HG03378 (cell line): ENCODE results near the gene RCAN3.
"Not testable (repeated sequence)": the region's sequence is repeated elsewhere in the genome, so short reads cannot be mapped to it uniquely, and the experiment has no call there.

Experiments
- ATAC-seq: cut with Tn5 transposase; IDR thresholded peaks from one replicate; pipeline ENCODE4 v1.9.1; 2021; ENCODE audit warnings: mild to moderate bottlenecking, moderate library complexity; ENCODE audit not compliant: unreplicated experiment

The RCAN3 gene

DNA sequence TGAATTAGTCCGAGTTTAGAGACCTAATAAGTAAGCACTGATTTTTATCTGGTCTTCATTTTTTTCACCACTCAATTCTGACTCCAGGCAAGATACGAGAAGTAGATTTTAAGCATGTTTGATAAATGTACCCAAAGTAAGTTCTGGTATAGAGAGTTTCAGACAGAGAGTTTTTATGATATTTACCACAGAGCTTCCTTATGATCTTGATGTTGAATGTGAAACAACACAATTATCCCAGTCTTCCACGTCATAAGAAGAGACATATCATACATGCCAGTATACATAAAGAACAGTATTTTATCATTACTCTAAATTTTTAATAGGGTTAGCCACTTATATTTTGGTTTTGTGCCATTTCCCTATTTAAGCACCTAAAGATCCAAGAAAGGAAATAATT is 45.4 kb downstream of the RCAN3 start:
- ATAC-seq = no peak

GRCh38 chr1:24549210-24549609 is 46.6 kb downstream of the RCAN3 start:
- not testable (repeated sequence) for ATAC-seq

DNA sequence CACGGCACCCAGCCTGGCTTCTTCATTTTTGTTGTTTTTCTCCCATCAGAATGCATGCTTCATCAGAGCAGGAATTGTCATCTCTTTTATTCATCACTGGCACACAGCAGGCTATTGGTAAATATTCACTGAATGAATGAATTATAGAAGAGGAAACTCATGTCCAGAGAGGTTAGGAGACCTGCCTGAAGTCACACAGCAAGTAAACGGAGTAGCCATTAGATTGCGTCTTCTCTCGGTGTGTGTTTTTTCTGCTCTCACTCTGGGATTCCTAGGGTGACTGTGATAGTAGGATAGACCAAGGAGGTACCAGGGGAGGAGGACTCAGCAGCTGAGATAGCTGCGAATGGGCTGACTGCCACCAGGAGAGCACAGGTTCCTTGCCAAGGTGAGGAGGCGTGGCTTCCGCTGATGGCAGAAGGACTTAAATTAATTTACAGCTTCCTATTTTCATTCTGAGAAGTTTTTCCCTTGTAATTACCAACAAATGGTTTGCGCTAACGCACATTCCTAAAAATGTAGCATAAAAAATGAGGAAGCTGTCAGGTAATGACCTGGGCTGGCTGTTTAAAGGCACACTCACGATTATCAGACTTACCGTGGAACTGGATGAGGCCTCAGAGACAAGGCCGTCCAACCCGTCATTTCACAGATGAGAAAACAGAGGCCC is 48.8 kb downstream of the RCAN3 start:
- no peak for ATAC-seq

DNA sequence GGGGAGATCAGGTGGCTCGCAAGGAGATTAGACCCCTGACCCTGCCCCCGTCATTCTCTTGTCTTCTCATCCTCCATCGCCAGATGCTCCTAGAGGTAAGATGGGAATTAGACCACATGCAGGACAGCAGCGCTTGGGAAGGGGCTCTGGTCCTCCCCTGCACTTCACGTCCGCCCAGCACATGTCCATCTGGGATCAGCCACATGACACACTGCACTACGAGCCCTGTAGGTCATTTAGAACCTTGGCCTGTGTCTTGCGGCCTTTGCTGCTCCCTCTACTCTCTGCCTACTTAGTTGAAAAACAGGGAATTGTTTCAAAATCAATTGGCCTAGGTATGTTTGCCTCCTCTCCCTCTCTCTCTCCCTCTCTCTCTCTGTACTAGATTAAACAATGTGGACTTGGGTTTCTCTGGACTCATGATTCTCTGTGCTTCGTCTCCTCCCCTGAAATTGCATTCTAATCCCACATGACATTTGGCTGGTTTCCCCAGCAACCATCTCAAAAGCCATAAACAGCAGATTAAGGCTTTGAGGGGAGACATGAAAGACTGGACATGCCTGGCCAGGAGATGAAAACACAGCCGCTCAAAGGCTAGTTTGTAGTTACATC is 49.4 kb downstream of the RCAN3 start:
- no peak for ATAC-seq

- no peak for ATAC-seq
Measured at GRCh38 chr1:24553931-24554330, 51.3 kb downstream of the RCAN3 start.

- no peak for ATAC-seq
Measured at GRCh38 chr1:24554714-24555113, 52.1 kb downstream of the RCAN3 start.

DNA sequence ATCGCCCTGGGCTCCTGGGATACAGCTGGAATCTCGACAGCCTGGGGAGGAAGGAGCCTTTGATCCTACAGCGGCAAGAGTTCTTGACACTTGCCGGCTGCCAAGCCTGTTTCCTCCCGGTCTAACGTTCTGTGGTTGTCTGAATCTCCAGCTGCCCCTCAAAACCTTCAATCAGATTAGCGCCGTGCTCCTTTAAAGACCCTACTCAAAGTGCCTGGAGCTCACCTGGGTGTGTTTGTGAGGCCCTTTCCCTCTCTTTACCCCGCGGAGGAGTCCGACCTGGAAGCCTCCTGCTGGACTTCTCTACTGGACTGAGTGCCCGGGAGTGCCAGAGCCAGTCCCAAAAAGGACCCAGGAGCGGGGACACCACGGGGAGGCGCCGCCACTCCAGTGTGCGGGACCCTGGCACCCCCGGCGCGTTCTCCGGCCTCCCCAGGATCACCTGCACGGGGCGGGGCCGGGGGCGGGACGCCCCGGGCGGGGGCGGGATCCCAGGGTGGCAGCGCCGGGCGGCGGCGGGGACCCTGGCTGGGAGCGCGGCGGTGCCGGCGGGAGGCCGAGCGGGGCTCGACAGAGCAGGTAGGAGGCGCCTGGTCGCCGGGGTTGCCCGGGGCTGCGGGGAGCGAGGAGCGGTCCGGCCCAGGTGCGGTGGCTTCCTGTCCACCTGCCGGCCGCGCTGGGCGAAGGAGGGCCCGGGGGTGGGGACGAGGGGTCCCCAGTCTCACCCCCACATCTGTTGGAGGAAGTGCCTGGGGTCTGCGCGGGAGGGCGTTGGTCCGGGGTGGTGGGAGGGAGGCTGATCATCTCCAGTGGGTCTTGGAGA is 53.2 kb downstream of the RCAN3 start, which contains the start of gene NCMAP:
Gene NCMAP (plus strand): TSS at position 497 of the 823 bp plus-strand sequence. CDS start 39,344 bp downstream, outside the sequence.
- ATAC-seq = no peak

DNA sequence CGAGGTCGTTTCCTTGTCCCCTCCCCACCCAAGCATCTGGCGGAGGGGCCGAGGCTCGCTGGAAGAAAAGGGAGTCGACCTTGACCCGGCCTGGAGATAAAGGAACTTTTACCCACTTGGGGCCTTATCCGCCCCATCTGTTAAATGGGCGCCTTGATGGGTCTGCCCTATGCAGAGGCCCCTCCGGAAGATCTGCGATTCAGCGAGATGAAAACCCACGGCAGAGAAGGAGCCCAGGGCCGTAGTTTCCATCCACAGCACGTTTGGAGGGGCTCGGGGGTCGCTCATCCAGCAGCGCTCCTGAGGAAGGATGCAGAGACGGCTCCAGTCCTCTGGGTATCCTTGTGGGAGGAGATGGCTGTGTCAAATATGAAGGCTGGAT is 53.8 kb downstream of the RCAN3 start:
- ATAC-seq = no peak

DNA sequence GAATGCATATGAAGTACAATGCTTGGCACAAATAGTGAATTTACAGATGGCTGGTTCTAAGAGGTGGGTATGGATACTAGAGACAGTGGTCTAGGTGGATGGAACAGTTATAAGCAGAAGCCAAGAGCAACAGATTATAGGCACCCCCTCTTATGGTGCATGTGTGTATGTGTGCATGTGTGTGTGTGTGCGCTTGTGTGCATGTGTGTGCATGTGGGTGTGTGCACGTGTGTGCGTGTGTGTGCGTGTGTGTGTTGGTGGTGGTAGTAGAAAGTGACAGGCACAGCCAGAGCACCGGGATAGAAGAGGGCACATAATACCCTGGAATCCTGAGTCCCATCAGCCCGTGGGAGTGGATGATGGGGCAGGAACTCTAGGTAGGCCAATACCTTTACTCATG is 54.6 kb downstream of the RCAN3 start:
- no peak for ATAC-seq

DNA sequence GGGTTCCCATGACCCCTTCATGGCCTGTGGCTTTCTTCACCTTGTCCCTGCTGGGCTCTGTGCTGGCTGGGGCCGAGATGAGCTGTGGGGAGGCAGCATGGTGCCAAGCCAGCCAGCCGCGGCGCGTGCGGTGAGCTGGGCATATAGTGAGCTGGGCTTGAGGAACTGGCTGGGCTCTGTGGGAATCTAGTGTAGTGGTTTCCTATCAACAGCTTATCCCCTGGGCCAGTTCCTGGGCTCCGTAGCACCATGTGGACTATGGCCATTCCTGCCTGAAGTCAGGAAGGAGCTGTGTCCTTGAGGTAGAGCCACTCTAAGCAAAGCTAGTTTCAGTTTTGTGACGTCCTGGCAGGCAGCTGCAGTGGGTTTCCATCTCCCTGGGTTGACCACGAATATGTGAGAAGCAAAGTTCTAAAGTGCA is 55.1 kb downstream of the RCAN3 start:
- no peak for ATAC-seq

GRCh38 chr1:24558455-24558854 is 55.8 kb downstream of the RCAN3 start:
- ATAC-seq = no peak

DNA sequence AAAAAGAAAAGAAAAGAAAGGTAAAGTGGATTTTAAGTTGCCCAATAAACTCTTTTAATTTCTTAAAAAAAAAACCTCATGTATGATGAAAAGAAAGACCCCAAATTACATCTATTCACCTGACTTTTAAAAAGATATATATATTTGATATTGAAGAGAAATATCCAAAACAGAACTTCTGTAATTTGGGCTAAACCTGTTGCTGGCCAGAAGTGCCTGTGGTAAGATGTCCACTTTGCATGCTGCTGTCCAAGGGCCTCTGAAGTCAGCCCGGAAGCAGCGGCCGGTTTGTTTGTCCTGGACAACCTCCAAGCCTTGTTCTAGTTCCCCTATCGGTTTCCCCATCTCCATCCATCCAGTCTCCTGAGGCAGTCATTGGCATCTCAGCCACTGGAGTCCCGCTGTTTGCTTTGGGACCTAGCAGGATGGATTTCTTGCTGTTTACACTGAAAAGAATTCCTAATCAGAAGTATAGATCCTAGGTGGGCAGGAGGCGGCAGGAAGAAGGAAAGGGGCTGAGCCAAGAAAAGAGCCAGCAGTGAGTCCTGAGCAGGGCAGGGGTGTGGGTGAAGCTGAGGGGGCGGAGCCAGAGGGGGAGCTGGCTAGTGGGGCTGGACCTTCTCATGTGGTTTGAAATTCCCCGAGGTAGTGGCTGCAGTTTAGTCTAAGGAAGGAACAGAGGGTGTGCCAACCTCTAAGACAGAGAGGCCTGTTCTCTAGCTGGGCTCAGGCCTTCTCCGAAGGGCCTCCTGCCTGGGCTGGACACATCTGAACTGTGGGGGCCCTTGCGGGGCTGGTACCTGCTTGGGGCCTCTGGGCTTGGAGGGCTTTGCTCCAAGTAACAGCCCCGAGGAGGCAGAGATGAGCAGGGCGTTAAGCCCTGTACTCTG is 56.5 kb downstream of the RCAN3 start:
- no peak for ATAC-seq

DNA sequence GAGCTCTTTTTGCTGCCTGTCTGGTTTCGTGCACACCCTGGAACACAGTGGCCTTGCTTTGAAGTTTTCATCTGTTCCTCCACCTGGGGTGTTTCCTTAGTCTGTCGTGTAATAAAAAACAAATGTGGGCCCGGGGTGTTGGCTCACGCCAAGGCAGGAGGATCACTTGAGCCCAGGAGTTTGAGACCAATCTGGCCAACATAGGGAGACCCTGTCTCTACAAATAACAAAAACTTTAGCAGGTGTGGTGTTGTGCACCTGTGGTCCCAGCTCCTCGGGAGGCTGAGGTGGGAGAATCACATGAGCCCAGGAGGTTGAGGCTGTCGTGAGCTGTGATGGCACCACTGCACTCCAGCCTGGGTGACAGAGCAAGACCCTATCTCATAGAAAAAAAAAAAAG is 57.7 kb downstream of the RCAN3 start:
- ATAC-seq = no peak

GRCh38 chr1:24562625-24563024 is 60.0 kb downstream of the RCAN3 start:
- no peak for ATAC-seq

GRCh38 chr1:24564695-24565094 is 62.1 kb downstream of the RCAN3 start:
- no peak for ATAC-seq

GRCh38 chr1:24566236-24566867 is 63.7 kb downstream of the RCAN3 start:
- ATAC-seq = no peak

DNA sequence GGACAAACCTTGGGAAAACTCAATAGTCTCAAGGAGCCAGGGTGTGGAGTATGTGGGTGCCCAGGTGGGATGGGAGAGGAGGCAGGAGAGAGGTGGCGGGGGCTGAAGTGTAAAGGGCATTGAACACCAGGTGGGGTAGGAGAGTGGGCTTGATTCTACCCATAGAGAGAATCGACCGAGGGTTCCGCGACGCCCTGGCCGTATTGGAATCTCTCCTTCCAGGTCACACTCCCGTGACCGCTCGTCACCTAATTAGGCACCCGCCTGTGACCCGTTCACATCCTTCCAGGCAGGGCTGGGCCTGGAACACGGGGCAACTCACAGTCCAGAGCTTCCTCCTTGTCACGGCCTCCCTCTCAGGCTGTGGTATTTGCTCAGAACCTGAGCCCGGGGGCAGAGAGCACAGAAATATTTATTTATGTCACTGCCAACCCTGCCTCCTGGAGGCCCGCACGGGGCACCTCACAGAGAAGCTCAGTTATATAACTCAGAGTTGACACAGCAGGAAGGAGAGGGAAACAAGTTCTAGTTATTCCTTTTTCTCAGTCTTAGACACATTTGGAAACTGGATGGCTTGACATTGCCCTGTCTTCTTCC is 65.3 kb downstream of the RCAN3 start:
- ATAC-seq = no peak

GRCh38 chr1:24568475-24568874 is 65.8 kb downstream of the RCAN3 start:
- ATAC-seq = no peak

DNA sequence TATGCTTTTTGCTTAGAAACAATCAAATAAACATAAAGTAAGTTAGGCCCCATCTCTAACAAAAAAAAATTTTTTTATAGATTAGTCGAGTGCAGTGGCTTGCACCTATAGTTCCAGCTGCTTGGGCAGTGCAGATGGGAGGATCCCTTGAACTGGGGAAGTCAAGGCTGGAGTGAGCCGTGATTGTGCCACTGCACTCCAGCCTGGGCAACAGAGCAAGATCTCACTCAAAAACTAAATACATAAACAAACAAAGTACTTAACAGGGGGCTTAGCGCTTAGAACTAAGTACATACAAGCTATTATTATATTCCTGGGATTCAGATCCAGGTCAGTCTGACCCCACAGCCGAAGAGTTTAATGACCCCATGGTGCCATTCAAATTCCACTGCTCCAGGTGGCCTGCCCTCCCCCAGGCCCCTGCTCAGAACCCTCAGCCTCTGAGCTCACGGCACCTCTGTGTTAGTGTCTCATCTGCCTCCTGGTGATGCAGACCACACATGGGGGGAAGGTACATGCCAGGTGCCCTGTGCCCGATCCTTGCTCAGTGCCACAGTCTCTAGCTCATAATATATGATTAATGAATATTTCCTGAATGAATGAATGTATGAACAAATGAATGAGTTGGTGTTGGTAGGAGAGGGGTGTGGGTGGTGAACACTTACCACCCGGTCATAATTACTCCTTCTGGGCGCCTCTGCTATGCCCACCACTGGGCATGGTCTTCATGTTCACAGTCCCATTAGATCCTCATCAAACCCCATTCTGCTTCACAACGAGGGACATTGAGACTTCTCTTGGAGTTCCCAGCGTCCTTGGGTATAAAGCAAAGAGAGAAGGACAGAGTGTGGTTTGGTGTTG is 67.9 kb downstream of the RCAN3 start:
- ATAC-seq = no peak
